NCI-H774 (cell line): Measurements from ENCODE around the gene PRDM15.
A peak's percentile ranks its signal among the peaks of the same experiment; 100 is the strongest.

Experiments used
- DNase-seq: peaks from one replicate; lab custom pipeline; 2025; lab: John Stamatoyannopoulos, UW

PRDM15 gene

DNA sequence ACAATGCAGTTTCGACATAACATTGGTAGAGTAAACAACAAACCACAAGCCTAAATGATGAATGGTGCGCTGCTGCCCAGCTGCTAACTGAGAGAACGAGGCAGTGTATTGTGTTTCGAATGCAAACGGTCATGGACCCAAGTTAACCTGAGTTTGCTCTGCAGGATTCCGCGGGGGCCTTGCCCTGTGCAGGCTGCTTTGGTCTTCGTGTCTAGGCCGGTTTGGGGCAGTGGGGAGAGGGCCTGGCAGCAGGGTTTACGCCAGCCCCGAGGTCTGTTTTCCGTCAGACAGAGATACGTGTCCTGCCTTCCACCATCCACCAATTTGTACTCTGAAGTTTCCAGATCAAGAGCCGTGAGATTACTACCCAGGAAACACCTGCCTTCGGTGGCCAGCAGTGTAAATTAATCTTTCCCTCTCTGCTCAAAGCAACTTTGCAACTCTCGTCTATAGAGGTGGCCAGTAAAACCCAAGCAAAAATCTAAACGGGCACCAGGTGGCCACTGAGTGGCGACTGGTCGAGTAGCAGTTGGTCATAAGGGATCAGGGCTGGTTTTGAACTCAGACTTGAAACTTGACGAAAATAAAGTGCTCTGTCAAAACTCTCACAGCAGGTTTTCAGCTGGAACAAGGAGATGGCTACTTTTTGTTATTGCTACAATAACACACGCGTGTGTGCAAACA, 6.3 kb upstream of the PRDM15 start:
- no peak for DNase-seq

DNA sequence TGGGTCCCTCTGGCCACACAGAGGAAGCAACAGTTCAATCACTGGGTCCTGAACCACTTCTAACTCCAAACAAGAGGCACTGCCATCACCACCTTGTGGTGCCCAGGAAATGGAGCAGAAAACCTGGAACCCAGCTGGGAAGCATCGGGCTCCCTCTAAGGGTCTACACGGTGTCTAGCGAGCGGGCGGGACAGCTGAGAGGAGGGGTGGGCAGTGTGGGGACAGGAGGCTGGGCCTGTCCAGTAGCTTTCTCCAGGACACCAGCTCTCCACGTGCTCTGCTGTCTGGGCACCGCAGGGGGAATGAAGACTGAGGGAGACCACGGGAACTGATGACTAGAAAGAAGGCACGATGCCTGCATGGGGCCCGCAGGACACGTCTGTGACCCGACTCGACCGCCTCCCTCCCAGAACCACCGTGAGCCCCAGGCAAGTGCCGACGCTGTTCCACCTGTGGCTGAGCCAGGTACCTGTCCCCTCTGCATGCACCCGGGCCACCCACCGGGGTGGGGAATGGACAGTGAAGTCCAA, 5.4 kb upstream of the PRDM15 start:
- no peak for DNase-seq

DNA sequence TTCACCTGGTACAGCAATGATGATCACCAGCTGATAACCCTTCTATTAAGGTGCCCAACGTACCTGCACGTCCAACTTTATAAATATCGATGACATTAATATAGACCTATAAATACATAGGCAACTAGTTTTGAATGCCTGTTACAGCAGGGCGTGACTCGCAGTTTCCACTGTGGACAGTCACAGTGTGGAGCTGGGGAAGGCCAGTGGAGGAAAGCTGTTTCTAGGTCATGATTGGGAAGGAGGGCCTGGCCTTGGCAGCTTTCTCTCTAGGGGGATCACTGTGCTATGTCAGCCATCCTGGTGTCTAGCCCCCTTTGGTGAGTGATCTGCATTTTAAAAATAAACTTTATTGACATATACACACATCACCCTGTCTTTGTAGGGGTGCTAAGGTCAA, 4.4 kb upstream of the PRDM15 start:
- no peak for DNase-seq

DNA sequence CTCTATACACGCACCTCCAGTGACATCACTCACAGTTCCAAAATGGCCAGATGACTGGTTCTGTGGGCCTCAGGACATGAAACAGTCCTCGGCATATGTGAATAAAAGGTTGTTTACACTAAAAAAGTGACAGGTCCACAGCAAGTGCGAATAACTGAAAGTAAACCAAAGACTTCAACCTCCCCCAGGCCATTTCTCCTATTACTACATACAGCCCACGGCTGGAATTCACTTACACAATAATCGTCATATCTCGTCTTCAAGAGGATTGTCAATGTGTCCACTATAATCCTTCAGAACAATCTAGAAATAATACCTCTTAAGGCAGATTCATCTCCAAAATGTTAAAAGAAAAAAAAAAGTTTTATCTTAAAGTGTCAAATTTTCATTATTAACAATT, 1.9 kb upstream of the PRDM15 start:
- DNase-seq: no peak

DNA sequence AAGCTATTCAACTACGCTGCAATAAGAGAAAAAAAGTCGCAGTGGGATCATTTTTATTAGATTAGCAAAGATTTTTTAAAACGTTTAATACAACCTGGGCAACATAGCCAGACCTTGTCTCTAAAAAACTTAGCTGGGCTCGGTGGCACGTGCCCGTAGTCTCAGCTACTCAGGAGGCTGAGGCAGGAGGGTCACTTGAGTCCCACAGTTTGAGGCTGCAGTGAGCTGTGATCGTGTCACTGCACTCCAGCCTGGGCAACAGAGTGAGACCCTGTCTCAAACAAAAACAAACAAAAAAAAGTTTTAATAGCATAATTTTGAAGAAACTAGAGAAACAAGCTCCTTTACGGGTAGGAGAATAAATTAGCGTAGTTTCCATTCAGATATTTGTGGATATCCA, 1.0 kb upstream of the PRDM15 start:
- no peak for DNase-seq

DNA sequence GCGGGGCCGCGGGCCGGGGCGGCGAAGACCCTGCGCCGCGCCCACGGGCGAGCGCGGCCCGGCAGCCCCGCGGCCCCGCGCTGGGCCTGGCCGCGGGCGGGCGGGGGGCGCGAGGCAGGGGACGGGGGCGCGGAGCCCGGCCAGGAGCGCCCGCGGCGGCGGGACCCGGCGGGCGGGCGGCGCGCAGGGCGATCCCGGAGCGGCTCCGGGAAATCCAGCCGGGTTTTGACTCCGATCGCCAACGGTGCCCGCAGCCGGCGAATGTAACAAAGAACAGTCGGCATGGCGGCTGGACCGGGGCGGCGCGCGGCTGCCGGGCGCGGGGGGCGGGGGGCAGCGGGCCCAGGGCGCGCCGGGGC, 334 bp downstream of the PRDM15 start:
- DNase-seq: peak; percentile 48

DNA sequence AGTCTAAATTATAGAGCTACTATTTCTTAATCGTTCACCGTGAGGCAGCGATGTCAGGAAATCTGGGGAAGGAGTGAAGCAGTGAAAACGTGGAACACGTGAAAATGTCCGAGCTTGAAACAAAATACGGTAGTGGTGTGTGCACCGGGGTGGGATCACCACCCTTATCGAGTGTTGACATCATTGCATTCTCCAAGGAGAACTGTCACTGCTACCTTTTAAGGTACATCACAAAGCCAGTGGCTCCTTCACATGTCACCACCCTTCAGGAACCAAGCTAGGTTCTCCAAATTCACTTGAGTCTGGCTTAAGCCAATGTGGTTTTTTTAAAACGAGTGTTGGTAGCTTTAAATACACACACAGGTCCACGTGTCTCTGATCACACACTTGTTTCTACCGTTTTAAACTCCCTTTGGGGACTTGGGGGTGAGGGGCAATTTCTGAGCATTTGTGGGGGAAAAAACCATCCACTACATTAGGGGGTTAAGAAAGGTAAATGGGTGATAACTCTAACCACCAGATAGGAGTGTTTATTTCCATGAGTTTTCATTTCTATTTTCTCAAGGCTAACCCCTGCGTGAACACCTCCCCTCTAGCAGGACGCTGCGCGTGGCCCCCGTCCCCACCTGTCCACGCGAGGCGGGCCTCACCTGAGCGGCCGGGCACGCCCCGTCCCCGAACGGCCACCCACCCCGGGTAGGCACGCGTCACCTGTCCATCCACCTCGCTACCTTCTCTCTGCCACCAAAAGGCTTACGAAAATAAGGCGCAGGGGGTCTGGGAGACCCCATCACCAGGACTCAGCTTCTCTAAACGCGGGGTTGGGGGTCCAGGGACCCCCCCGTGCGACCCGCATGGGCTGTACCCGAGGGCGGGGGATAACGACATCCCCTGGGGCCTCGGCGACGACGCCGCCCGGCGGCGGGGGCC, 978 bp downstream of the PRDM15 start:
- peak; percentile 2 for DNase-seq

DNA sequence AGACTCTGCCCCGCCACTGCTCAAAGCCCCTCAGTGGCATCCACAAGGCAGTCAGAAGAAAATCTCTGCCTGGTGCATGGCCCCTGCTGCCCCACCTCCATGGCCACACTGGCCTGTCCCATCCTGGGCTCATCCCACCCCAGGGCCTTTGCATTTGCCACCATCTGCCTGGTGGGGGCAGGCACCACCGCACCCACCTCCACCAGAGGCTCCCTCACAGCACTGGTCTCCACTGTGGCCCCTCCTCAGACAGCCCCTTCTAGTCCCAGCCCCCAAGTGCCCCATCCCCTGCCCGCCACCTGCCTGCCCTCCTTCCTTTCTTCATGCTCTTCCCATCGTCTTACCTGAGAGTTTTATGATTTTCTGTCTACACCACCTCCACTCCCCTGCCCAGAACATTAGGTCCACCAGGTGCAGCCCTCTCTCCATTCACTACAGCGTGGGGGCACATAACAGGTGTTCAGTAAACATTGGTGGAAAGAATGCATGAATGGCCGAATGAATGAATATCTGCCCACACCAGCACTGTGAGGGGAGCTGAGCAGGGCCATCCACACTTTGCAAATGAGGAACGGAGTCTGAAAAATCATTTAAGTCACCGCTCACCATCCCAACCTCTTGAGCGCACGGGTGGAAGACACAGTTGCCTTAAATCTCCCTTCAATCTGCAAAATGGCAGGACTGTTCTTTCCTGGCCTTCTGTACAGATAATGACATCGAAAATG, 2.1 kb downstream of the PRDM15 start:
- DNase-seq: no peak

DNA sequence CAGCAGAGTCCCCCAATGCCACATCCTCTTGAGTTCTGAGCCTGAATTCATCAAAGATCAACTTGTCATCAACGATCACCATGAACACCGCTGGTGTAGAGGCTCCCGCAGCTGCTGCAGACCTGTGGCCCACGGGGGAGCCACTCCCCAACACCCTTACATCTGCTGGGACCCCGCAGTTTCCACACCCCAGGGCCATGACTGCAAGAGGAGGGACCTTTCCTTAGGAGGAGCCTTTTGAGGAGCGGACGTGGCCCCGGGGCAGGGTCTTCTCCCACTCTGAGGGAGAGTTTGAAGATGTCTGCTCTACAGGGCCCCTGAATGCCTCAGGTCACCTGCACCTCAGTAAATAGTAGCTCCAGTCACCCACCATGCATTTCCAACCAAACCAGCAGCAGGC, 2.7 kb downstream of the PRDM15 start:
- no peak for DNase-seq

DNA sequence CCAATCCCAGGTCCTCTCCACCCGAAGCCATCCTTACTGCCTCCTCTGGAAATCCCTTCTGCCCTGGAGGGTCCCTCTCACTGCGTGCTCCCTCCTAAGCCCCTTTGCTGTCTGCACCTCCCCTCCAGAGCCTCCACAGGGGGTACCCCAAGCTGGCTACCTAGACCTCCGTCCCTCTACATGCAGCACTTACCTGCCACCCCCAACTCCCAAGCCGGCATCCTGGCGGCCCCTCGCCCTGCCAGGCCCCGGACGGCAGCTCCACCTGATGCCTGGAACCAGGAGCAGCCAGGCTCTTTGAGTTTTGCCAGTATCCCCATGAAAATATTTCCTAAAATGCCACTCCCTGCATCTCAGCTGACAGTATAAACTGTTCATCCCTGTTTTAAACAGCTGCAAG, 4.1 kb downstream of the PRDM15 start:
- DNase-seq: no peak

DNA sequence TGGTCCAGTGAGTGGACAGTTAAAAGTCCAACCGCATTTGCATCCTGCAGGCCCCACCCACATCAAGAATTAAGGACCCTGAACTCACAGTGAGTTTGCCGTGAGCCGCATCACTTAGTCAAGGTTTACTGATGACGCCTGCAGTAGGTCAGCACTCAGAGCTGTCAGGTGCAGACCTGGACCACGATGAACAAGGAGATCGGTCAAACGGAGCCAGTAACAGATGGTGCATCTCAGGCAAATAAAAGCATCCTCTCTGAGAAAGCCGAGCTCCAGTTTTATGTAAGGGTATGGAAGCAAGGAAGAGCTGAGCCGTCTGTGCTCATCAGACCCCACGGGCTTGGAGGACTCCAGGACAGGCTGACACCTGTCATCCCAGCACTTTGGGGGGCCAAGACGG, 4.5 kb downstream of the PRDM15 start:
- no peak for DNase-seq

DNA sequence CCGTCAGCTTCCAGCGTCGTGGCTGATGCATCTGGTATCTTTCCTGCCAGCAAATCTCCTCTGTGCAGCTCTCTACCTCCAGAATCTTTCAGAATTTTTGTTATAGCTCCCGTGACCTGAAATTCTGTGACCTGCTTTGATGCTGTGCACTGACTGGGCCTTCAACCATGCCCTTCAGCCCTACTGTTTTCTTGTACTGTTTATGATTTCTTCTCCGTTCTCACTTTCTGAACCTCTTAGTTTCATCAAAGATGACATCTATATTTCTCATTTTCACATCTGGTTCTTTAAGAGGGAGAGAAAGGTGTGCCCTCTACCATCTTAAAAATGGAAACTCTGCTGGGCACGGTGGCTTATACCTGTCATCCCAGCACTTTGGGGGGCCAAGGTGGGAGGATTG, 5.7 kb downstream of the PRDM15 start:
- no peak for DNase-seq

DNA sequence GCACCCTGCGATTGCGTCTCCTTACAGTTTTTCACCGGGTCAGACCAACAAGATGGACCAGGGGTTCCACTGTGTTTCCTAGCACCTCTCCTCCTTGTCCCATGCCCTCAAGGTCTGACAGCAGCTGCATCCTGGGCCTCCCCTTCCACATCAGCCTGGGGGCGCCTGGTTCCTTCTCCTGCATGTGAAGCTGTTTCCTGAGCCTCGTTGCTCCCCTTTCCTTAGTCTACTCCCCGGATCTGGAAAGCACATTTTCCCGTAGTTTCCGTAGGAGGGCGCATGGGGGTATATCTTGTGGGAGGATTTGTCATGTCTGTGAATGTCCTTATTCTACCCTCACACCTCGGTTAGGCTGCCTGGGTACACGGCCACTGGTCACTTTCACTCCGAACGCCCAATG, 6.1 kb downstream of the PRDM15 start:
- DNase-seq: no peak

DNA sequence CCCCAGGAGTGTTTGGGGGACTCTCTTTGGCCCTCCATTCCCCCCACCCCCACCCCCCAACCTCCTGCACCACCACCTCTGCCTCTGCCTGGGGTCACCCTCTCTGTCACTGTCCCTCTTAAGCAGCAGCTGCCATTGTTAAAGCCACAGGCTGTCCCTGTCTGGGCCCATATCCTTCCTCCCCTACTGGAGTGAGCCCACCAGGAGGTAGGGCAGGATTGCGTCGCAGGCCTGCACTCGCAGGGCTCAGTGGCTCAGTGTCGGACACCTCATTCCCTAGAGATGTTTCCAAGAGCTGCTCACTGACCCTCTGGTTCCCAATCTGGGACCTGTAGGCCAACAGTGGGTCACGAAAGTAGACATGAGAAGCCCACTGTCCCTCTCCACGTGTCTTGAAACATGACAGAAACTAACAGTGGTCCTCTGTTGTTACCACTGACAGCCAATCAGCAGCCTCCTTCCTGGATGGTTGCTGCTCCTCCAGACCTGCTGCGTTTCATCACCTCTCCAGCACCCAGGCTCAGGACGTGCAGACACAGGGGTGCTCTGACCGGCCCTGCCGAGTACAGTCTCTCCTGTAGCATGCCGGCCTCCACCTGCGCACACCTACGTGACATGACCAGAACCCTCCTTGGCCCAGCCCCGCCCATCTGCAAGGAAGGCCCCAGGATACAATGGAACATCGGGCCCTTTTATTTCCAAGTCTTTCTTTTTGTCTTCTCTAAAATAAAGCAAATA, 7.7 kb downstream of the PRDM15 start:
- DNase-seq: no peak

DNA sequence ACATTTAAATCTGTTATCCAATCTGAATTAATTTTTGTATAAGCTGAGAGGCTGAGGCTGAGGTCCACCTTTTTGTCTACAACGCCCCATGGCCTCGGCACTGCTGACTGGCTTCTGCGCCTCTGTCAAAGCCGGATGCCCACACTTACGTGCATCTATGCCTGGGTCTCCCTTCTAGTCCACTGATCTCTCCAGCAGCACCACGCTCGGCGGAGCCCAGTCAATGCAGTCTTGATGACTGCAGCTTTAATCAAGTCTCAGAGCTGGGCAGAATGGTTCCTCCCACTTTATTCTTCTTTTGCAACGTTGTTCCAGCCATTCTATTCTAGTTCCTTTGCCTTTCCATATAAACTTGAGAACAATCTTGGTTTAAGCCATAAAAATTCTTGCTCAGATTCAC, 9.4 kb downstream of the PRDM15 start:
- no peak for DNase-seq

DNA sequence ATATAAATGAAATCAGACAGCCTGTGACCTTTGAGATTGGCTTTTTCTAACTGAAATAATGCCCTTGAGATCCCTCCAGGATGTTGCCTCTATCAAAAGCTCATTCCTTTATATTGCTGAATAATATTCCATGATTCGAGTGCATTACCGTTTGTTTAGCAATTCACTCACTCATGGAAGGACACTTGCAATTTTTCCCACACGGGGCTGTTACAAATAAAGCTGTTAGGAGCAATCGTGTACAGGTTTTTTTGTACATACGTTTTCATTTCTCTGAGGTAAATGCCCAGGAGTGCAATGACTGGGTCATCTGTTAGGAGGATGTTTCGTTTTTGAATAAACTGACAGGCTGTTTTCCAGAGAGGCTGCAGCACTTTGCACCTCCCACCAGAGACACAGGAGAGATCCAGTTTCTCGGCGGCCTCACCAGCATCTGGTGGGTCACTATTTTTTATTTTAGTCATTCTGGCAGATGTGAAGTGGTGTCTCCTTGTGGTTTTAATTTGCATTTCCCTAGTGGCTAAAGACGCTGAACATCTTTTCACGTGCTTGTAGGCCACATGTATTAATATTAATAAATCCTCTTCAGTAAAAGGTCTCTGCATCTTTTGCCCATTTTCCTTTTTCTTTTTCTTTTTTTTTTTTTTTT, 11.0 kb downstream of the PRDM15 start:
- no peak for DNase-seq

DNA sequence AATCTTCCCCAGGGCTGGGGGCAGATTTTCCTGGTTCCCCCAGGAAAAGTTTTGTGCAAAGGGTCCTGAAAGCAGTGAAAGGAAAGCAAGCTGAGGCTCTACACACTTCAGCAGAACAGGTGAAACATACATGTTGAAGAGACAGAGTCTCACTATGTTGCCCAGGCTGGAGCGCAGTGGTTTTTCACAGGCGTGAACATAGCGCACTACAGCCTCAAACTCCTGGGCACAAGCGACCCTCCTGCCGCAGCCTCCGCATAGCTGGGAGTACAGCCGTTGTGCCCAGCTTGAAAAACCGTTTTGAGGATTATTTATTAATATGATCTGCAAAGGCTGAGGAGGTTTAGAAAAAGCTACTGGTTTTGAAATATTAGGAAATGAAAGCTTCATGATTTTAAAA, 11.8 kb downstream of the PRDM15 start:
- no peak for DNase-seq

DNA sequence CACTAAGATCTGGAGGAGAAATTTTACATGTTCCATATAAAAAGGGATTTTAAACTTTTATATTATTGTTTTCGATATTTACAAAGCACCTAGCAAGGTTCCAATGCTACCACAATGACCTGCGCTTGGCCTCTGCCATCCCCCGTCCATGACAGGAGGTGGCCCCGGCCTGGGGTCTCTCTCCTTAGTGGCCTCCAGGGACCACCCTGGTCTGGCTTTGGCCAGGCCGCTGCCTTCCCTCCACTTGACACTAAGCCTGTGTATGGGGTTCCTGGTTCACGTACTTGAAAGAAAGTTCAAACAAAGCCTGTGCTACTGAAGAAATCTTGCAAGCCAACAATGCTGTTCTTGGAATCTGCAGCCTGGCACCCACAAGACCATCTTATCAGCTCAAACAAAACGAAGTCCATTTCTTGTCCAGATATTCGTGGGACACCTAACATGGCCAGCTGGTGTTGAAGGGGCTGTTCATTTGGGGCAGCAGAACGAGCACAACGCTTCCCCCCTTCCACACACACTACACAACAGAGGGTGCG, 12.8 kb downstream of the PRDM15 start:
- no peak for DNase-seq

DNA sequence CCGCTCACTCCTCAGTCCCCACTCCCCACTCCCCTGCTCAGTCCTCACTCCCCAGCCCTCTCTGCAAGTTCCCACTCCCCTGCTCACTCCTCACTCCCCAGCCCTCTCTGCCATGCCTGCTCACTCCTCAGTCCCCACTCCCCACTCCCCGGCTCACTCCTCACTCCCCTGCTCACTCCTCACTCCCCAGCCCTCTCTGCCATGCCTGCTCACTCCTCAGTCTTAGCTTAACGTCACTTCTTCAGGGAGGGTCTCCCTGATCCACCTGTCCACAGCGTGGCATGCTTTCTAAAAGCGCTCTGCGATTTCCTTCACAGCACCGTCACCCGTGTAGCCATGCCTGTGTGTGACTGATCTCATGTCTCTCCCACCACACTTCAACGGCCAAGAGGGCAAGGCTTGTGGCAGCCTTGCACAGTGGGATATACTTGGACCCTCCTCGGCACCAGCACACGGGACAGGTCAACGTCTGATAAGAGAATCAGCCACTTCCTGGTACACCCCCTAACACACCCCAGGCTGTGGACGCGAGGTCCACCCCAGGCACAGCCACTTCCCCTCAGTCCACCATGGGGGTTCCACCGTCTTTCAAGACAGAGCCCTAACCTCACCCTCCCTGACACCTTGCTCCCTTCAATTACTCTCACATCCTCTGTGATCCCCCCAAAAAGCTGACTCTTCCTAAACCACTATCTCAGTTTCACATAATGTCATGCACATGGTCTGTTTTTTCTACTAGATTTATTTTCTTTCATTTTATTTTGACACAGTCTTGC, 14.0 kb downstream of the PRDM15 start:
- no peak for DNase-seq

DNA sequence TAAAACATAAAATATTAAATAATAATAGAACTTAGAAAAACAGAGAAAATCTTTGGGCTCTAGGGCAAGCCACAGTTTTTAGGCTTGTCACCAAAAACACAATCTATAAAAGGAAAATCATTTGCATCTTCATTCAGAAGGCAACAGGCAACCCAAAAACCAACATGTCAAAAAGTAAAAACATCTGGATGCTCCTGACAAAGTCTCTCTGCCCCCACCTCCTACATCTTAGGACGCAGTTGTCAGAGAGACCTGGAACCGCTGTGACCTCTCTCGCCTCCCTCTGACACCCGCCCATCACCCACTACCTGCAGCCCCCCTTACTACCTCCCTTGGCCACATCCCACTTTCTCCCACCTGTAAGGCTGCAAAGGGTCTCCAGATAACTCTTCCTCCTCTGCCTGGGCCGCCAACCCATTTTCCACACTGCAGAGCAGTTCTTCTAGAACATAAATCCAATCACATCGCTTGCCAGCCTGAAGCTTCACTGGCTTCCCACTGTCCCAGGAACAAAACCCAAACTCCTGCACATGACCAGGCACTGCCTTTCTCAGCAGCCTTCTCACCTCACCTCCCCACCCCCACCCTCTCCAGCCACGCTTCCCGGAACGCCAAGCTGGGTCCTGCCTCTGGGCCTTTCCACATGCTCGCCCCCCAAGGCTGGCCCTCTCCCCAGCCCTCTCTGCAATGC, 14.7 kb downstream of the PRDM15 start:
- no peak for DNase-seq
